Activated T-cell treated with anti-CD3 and anti-CD28 coated beads for 1 hour (primary cell): ENCODE results near the gene TCF7L2.

Experiments
- DNase-seq: peaks from one replicate; pipeline ENCODE4 v3.0.0-alpha.2; 2020; ENCODE audit warnings: low read depth

TCF7L2 gene

DNA sequence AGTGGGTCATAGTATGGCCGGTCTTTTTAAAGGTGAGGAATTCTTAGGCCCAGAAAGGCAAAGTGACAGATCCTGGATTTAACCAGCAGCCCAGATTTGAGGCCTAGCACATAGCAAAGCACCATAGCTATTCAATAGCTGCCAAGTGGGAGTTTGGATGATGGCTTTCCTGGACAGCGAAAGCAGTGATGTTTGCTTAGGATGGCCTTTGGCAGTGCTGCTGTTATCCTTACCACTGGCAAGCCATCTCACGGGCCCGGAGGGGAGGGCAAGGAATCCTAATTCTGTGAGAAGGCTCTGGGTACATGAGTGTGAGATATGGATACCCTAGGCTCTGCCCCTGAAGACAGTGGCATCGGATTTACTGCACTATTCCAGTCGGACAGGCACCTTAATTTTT is 50.4 kb downstream of the TCF7L2 start:
- DNase-seq, result no peak

DNA sequence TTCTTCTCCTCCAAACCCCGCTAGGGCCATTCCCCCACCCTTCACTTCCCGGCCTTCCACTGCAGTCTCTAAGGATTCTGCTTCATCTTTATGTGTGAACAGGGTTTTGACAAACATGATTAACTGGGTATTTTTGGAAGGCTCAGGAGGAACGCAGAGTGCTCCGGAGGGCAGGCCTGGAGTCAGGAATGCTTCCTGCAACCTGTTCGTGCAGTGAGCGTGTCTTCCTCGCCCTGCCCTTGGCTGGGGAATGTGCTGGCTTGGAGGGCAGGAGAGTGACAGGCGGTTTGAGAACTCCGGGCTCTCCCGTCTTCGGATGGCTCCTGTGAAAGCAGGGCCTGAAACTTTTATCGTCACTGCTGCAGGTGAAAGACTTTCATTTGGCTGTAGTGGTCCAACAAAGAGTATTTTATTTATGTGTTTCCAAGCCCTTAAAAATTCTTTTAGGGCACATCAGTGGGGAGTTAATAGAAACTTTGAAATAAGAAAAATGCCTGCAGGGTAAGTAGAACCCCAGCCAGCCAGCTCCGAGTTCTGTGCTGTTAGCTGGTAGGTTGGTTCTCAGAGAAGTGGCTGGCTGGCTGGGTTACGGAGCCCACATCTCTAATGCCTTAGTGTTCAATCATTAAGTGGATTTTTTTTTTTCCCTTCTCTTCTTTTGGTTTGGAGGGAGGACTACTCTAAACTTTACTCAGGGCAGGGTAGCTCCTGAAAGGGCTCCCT is 51.0 kb downstream of the TCF7L2 start:
- no peak for DNase-seq

DNA sequence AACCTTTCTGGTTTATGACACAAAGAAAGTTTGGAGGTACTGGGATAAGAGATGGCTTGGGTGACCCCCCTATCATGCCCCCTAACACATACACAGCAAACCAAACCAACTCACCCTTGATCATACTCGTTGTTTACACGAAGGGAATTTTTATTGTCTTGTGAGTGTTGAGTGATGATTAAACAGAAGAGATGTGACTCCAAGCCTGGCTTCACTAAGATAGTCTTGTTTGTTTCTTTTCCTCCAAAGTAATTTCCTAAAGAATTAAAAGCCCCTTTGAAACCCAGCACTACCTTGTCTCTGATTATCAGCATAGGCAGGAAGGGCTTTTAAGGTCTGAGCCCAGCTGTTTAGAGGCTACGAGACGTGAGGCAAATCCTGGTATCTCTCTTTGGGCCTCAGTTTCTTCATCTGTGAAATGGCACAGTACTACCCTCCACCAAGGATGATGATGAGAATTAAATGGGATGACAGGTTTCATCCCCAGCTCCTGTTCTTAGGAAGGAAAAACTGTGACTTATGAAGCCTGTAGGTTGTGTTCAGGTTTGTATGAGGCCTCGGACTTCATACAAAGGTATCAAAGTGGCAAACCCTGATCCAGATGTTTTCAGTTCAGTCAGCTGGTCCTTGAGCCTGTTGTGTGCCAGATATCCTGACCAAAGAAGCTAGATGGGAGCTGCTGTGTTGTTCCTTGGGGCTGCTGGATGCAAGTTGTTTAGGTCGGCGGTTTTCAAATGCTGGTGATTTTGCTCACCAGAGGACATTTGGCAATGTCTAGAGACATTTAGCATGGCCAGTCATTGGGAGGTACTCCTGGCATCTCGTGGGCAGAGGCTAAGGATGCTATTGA is 51.8 kb downstream of the TCF7L2 start:
- DNase-seq, result no peak

DNA sequence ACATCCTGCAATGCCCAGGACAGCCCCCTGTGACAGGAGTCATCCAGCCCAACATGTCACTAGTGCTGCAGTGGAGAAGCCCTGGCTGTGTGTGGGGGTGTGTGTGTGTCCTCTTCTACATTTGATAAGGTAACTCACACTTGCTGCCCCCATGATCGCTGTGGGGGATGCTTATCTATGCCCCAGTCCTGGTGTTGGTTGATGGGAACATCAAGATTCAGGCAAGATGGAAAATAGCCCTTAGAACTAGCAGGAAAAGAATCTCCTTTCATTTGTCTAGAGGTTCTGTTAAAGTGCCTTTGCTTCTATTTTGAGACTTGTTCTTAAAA is 52.4 kb downstream of the TCF7L2 start:
- DNase-seq, result no peak

DNA sequence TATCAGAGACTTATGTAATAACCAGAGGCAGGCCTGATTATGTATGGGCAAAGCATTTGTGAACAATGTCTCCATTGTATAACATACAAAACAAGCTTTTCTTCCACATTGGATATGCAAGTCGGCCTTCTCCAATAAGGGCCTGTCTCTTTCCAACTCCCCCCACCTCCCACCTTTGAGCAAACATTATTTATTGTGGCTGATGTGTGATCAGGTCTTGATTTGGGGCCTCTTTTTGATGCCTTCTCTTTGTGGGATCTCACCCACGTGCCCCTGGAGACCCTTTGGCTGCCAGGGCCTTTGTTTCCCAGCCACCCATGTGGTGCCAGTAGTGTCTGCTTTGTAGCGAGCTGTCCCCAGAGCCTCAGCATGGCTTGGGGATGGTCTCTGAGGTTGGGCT is 53.0 kb downstream of the TCF7L2 start:
- no peak for DNase-seq

DNA sequence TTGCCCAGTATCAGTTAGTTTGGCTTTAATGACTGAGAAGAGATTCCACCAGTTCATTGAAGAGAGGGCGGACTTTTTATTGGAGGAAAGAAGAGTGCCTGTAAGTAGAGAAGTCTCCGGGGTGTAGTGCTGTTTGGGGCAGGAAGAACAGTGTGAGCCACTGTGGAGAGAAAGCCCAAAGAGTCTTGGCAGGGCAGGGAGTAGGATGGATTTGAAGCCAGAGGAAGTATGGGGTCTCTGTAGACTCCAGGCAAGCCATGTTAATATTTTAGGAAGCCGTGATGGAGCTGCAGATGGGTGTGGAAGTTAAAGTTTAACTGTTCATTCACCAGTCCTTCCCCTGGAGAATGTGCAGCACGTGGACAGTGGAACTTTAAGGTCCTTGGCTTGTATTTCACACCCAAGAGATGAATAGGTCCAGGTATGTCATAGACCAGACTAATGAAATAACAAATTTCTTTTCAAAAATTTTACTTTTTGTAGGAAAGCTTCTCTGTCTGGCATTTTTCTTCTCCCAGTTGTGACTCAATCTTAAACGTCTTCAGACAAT is 54.1 kb downstream of the TCF7L2 start:
- no peak for DNase-seq

DNA sequence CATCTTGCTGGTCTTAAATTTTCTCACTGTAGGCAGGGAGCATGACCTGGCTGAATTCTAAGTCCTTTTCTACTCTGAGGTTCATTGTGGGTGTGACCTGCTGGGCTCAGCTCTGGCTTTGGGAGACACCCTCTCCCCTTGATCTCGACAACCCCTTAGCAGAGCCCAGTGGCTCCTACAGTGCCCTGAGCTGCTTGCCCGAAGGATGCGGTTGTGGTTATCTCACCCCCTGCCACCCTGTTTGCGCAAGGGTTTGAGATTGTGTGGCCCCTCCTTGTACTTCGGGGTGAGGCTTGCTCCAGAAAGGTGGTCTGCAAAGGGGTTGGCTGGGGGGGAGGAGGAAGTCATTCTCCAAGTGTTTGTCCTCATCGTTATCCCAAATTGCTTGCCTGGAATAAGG is 55.3 kb downstream of the TCF7L2 start:
- DNase-seq, result no peak

DNA sequence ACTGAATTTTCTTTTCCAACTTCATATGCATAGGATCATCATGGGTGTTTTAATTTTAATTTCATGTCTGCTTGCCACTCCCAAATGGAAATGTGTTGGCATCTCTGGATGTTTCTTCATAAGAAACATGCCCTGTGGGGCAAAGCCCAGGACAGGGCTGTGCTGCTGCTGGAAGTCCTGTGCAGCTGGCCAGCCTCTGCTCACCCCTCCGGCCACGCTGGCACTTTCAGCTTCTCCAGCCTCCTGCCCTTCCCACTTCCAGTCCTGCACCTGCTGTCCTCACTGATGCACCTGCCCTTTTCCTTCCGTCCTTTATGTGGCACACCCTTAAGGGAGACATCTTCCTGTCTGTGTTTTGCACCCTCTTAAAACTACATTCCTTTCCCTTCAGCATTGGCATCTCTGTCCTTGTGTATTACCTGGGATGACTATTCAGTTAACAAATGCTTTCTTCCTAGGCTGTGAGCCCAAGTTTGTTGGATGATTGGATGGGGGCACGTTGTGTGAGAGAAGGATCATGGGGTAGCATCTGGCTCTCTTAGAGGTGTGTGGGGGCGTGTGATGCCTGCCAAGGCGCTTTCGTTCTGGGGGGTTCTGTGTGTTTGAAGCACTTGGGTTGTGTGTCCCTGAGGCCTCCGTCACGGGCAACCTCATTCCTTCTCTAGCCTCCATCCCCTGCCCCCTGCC is 56.8 kb downstream of the TCF7L2 start:
- DNase-seq, result no peak

DNA sequence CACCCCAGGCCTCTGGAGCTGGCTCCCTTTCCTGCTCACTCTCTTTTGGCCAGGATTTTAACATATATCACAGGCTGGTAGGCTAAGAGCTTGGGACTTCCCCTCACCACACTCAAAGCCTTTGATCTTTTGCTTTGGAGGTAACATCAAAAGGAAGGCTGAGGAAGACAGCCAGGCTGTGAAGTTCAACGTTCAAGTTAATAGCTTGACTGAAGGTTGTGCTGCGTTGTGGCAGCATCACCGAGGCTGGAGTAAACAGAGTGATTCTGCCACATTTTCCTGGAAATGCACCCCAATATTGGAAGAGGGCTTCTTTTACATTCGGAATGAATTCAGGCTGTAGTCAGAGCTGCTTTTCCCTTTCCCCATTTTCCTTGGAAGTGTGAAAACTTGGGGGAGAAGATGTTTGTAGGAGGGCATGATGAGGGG is 57.3 kb downstream of the TCF7L2 start:
- DNase-seq, result no peak

DNA sequence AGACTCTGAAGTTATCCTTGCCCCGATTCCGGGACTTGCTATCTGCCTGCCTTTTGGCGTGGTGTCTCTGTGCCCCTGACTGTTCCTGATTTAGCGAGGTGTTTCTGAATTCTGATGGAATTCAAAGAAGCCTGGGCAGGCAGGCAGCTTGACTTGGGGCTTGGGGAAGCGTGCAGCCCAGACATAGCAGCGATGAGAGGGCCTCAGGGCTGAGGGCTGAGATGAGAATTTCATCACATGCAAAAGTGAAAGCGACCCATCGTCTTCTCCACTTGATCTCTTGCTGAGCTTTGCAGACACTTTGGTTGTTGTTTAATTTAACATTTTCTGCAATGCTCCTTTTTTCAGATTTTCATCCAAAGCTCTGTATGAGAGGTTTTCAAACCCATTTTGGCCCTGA is 57.8 kb downstream of the TCF7L2 start:
- no peak for DNase-seq

DNA sequence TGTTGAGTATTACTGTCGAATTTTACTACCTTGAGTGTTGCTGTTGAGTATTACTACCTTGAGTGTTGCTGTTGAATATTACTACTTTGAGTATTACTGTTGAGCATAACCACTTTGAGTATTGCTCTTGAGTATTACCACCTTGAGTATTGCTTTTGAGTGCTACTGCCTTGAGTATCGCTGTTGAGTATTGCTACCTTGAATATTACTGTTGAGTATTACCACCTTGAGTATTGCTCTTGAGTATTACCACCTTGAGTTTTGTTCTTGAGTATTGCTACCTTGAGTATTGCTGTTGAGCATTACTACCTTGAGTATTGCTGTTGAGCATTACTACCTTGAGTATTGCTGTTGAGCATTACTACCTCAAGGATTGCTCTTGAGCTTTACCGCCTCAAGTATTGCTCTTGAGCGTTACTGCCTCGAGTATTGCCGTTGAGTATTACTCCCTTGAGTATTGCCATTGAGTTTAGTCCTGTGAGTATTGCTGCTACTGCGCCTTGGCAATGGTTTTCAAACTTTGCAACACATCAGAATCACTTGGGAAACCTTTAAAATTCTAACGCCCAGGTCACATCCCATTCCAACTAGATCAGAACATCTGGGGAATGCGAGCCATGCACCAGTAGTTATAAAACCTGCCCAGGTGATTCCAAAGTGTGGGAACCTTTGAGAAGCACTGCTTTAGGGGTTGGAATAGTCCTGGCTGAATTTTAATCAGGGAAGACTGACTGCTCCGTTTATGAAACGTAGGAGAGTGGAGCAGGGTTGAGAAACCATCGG is 61.7 kb downstream of the TCF7L2 start:
- no peak for DNase-seq

DNA sequence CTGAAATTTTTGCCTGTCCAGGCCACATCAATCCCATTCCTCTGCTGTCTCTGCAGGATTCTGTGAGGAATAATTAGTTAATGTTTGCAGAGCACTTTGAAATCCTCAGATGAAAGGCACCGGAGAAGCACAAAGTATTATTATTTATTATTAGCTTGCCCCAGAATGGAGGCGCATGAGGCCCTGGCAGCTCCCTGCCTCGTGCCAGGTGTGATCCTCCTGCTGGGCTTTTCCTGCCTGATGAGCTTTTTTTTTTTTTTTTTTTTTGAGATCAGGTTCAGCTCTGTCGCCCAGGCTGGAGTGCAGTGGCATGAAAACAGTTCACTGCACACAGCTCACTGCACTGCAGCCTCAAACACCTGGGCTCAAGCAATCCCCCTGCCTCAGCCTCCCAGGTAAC is 65.2 kb downstream of the TCF7L2 start:
- no peak for DNase-seq

DNA sequence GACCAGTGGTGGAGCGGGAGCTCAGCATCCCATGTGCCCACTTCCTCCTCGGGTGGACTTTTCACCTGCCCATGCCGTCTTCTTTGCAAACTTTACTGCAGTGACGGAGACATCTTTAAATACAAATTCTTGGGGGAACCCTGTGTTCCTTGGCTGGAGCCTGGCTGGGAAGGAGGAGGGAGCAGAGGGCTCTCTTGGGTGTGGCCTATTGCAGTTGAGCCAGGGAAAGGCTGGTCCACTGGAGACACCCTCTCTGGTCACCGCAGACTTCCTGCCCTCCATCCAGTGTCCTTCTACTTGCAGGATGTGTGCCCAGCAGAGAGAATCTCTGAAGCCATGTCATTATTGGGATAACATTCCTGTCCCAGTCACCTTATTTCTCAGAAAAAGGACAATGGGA is 67.3 kb downstream of the TCF7L2 start:
- no peak for DNase-seq

DNA sequence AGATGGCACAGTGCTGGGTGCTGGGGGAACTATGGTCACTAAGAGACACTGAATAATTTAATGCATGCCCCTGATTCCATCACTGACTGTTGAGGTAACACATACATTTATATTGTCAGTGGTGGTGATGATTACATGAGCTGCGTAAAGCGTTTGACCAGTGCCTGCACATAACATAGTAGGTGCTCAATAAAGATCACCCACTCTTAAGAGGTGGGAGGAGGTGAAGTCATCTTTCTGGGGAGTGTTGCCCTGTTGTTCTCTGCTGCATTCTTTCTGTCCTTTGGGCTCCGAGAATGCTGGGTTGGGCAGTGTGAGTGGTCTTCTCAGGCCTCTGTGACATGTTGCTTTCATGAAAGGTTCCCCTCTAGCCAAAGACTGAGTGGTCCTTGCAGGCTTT is 68.0 kb downstream of the TCF7L2 start:
- DNase-seq, result no peak

DNA sequence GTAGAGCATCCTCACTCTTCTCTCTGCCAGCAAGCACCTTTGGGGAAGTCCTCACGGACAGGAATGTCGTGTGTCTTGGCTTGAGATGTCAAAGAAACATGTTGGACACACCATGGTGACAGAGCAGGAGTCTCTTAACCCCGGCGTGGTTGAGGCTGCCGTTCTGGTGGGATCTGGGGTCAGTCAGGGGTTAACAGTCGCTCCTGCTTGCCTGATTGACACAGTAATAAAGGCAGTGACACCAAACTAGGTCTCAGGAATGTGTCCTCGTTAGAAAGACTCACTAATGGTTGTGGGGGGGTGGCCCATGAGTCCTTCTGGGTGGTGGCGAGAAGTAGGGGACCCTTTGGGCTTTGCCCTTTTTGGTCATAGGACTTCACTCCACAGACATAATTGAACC is 69.0 kb downstream of the TCF7L2 start:
- DNase-seq, result no peak

DNA sequence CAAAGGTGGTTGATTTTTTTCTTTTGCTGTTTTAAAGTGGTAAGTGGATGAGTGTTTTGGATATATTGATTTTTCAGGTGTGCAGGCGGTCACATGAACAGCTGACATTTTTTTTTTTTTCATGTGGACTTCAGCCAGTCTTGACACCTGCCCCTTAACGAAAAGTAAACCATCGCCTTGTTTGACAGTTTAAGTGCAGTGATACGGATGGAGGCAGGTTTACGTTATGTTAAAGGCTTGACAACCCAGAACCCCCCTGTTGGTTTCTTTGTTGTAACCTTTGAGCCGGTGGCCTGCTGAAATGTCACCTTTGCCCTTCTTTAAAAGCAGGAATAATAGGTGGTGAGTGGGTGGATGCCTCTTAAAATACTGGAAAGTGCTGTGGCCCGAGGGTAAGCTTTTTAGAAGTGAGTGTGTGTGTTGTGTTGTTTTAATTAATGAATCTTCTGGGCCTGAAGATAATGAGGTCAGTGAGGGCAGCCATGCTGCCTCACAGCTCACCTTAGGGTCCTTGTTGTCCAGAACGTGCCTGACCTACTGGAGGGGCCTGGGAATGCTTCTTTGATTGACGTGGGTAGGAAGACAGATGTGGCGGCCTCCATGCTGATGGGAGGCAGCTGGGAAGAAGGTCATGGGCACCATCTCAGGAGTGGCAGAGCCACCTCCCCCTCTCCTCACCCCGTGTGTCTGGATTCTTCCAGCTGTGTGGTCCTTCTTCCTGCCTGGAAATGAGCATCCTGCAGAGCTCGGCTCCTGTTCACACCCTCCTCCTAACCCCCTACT is 69.8 kb downstream of the TCF7L2 start:
- no peak for DNase-seq

DNA sequence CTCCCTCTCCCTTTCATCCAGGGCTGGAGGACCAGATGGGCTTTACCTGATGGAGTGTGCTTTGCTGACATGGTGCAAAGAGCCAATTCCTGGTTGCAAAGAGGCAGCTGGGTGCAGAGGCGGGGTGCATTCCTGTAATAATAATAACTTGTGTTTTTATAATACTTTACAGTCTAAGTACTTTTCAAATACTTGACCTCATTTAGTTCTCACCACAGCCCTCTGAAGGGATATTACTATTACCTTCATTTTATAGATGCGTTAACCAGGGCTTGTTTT is 70.4 kb downstream of the TCF7L2 start:
- no peak for DNase-seq

DNA sequence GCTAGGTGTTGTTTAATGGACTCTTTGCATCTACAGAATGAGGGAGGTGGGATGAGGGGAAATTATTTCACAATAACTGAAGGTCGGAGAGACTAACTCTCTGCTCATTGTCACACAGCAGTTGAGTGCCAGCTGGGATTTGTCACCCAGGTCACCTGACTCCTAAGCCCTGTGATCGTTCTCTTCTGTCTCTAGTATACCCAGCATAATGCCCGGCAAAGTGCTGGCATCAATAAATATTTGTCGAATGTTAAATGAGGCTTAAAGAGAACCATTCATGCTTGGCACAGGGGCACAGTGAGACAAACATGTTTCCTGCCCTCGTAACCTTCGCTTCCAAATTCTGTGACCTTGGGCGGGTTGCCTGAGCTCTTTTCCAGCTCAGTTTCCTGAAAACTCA is 70.8 kb downstream of the TCF7L2 start:
- no peak for DNase-seq

DNA sequence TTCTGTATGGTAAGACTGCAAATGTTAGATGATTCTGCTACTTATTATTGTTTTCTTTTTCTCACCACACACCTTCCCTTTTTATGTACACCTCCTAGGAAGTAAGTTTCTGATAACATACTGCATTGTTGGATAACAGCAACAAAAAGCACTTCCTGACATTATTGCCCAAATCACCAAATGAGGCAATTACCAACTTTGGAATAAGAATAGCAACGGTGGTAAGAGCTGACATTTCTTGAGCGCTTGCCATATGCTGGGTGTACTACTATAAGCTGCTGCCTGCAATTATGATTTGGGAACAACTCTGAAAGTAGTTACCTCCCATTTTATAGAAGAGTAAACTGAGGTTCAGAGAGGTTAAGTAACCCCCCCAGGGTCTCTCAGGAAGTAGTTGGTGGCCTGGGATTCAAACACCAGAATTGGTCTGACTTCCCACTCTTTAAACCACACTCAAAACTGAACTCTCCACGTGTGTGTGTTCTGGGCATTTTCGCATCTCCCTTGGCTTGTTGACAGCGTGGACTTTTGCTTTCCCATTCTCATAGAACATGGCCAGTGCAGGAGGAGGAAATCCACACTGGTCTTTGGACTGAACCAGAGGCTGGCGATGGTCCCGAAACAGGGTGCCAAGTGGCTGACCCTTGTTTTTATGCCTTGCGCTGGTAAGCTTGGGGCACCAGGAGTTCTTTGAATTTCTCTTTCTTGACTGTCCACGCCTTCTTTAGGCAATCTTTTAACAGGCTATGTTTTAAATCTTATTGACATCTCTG is 71.4 kb downstream of the TCF7L2 start:
- DNase-seq, result no peak

DNA sequence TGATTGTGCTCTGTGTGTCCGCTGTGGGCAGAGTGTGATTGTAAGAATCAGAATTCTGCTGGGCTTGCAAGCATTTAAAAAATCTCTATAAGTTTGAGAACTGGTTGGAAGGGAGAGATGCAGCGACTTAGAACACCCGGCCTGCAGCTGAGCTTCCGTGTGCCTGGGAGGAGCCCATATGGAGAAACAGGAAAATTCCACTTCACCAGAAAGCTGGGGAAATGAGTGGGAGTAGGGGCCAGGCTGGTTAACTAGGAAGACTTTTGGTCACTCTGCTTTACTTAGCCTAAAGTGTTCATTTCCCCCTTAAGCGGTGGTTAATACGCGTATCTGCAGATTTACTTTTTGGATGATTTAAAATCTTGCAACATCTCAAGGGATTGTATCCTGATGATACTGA is 72.2 kb downstream of the TCF7L2 start:
- no peak for DNase-seq

DNA sequence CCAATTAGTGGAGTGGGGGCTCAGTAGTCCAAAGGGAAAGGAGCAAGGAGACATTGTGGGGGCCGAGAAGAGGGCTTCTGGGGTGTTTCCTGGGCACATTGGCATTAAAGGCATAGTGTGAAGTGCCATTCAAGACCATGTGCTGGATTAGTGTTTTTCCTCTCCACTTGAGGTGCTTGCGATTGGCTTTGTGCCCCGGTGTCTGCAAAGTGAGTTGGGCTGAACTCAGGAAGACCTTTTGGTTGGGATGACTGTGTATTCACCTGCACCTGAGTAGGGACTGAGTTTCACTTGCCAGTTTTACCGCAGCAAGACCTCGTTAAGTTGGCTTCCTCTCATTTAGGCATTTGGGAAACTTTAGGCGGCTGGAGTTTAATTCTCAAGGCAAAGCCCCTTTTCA is 73.0 kb downstream of the TCF7L2 start:
- no peak for DNase-seq
